ENCODE data around the gene SLC6A13.

The SLC6A13 gene

GRCh38 chr12:195951-196350 is 66.7 kb downstream of the SLC6A13 start (continued):
- TF ChIP-seq CSDC2 (CRISPR knock-in tag; IDR thresholded peaks at IDR 0.05) = no peak

- TF ChIP-seq PPARA (CRISPR knock-in tag; IDR thresholded peaks at IDR 0.05; ENCODE audit: borderline replicate concordance) (no peak), ZNF8 (CRISPR knock-in tag; IDR thresholded peaks at IDR 0.05) (no peak), ZNF70 (CRISPR knock-in tag; IDR thresholded peaks at IDR 0.05) (no peak), ESRRG (CRISPR knock-in tag; IDR thresholded peaks at IDR 0.05) (no peak), SNAI2 (CRISPR knock-in tag; IDR thresholded peaks at IDR 0.05) (no peak), OSR1 (CRISPR knock-in tag; IDR thresholded peaks at IDR 0.05) (no peak), CREB5 (CRISPR knock-in tag; IDR thresholded peaks at IDR 0.05; ENCODE audit: low read depth) (no peak), TOX (CRISPR knock-in tag; IDR thresholded peaks at IDR 0.05; ENCODE audit: borderline replicate concordance) (no peak), ARNTL (CRISPR knock-in tag; IDR thresholded peaks at IDR 0.05; ENCODE audit: borderline replicate concordance, low read depth) (no peak), PATZ1 (CRISPR knock-in tag; IDR thresholded peaks at IDR 0.05; ENCODE audit: borderline replicate concordance) (no peak), ZC3H10 (CRISPR knock-in tag; IDR thresholded peaks at IDR 0.05) (no peak), ZNF565 (CRISPR knock-in tag; conservative IDR thresholded peaks at IDR 0.05; ENCODE audit: low read depth) (no peak), ISL1 (CRISPR knock-in tag; IDR thresholded peaks at IDR 0.05) (no peak), TCF4 (CRISPR knock-in tag; IDR thresholded peaks at IDR 0.05; ENCODE audit: borderline replicate concordance) (no peak), ZFP3 (CRISPR knock-in tag; IDR thresholded peaks at IDR 0.05) (no peak), ZFP30 (CRISPR knock-in tag; IDR thresholded peaks at IDR 0.05) (no peak), GLIS3 (CRISPR knock-in tag; IDR thresholded peaks at IDR 0.05) (no peak)
- ATAC-seq = no peak
Measured at GRCh38 chr12:195156-195555, 67.5 kb downstream of the SLC6A13 start.

DNA sequence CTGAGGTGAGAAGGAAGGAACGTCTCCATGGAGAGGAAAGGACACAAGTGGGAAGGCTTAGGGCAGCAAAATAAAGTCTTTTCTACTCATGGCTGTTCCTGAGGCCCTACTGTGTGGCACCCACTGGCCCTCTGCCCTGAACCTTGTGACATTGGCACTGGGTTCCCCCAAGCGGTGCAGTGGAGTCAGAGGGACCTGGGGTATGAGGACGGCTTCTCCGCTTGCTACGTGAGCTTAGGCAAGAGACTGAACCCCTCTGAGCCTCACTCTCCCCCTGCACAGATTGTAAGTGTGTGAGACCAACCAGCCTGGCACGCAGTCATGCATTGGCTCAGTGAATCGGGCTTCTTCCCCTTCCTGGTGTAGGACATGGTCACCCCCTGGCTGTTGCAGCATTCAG is 68.4 kb downstream of the SLC6A13 start:
- TF ChIP-seq SNAI2 (CRISPR knock-in tag; IDR thresholded peaks at IDR 0.05) (no peak), ZFP30 (CRISPR knock-in tag; IDR thresholded peaks at IDR 0.05) (no peak), OSR1 (CRISPR knock-in tag; IDR thresholded peaks at IDR 0.05) (no peak), ZNF565 (CRISPR knock-in tag; conservative IDR thresholded peaks at IDR 0.05; ENCODE audit: low read depth) (no peak), PATZ1 (CRISPR knock-in tag; IDR thresholded peaks at IDR 0.05; ENCODE audit: borderline replicate concordance) (no peak), ZC3H10 (CRISPR knock-in tag; IDR thresholded peaks at IDR 0.05) (no peak), CSDC2 (CRISPR knock-in tag; IDR thresholded peaks at IDR 0.05) (no peak), ISL1 (CRISPR knock-in tag; IDR thresholded peaks at IDR 0.05) (no peak), ZFP3 (CRISPR knock-in tag; IDR thresholded peaks at IDR 0.05) (no peak), BACH2 (CRISPR knock-in tag; IDR thresholded peaks at IDR 0.05; ENCODE audit: borderline replicate concordance) (no peak), CREB5 (CRISPR knock-in tag; IDR thresholded peaks at IDR 0.05; ENCODE audit: low read depth) (no peak), ZNF8 (CRISPR knock-in tag; IDR thresholded peaks at IDR 0.05) (no peak), GLIS3 (CRISPR knock-in tag; IDR thresholded peaks at IDR 0.05) (no peak), TCF4 (CRISPR knock-in tag; IDR thresholded peaks at IDR 0.05; ENCODE audit: borderline replicate concordance) (no peak), TOX (CRISPR knock-in tag; IDR thresholded peaks at IDR 0.05; ENCODE audit: borderline replicate concordance) (no peak), PPARA (CRISPR knock-in tag; IDR thresholded peaks at IDR 0.05; ENCODE audit: borderline replicate concordance) (no peak), ARNTL (CRISPR knock-in tag; IDR thresholded peaks at IDR 0.05; ENCODE audit: borderline replicate concordance, low read depth) (no peak)
- TF ChIP-seq, protein P1, sequence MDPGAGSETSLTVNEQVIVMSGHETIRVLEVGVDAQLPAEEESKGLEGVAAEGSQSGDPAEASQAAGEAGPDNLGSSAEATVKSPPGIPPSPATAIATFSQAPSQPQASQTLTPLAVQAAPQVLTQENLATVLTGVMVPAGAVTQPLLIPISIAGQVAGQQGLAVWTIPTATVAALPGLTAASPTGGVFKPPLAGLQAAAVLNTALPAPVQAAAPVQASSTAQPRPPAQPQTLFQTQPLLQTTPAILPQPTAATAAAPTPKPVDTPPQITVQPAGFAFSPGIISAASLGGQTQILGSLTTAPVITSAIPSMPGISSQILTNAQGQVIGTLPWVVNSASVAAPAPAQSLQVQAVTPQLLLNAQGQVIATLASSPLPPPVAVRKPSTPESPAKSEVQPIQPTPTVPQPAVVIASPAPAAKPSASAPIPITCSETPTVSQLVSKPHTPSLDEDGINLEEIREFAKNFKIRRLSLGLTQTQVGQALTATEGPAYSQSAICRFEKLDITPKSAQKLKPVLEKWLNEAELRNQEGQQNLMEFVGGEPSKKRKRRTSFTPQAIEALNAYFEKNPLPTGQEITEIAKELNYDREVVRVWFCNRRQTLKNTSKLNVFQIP (CRISPR knock-in tag; IDR thresholded peaks at IDR 0.05; ENCODE audit: borderline replicate concordance, low read depth) = no peak
- TF ChIP-seq, protein P2, sequence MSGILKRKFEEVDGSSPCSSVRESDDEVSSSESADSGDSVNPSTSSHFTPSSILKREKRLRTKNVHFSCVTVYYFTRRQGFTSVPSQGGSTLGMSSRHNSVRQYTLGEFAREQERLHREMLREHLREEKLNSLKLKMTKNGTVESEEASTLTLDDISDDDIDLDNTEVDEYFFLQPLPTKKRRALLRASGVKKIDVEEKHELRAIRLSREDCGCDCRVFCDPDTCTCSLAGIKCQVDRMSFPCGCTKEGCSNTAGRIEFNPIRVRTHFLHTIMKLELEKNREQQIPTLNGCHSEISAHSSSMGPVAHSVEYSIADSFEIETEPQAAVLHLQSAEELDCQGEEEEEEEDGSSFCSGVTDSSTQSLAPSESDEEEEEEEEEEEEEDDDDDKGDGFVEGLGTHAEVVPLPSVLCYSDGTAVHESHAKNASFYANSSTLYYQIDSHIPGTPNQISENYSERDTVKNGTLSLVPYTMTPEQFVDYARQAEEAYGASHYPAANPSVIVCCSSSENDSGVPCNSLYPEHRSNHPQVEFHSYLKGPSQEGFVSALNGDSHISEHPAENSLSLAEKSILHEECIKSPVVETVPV (CRISPR knock-in tag; IDR thresholded peaks at IDR 0.05) = no peak
- ATAC-seq = no peak

All from SK-N-SH treated with all-trans-retinoic acid at 6 μM for 48 hours (cell line).